Body of pancreas (tissue), 4 donors: ENCODE results near the gene PRCP.

Source experiments
- POLR2A ChIP-seq, 3 donors: fragments of 450-650 bp; IDR thresholded peaks; one replicate each; pipeline ENCODE4 v1.6.1; 2016; ENCODE audit warnings: antibody characterized with exemption in 3 of 3, mild to moderate bottlenecking in 2 of 3
- TF ChIP-seq, protein P1 (sequence below), 7 experiments: fragments of 450-650 bp in 4 of 7; fragments of 200-600 bp in 3 of 7; sonication (generic) in 3 of 7; IDR thresholded peaks; one replicate each; pipeline ENCODE4 v1.5.1; 2016 to 2019; ENCODE audit warnings: antibody characterized with exemption in 7 of 7

- TF ChIP-seq POLR2A (IDR thresholded peaks at IDR 0.05), result no peak
- TF ChIP-seq, protein P1, sequence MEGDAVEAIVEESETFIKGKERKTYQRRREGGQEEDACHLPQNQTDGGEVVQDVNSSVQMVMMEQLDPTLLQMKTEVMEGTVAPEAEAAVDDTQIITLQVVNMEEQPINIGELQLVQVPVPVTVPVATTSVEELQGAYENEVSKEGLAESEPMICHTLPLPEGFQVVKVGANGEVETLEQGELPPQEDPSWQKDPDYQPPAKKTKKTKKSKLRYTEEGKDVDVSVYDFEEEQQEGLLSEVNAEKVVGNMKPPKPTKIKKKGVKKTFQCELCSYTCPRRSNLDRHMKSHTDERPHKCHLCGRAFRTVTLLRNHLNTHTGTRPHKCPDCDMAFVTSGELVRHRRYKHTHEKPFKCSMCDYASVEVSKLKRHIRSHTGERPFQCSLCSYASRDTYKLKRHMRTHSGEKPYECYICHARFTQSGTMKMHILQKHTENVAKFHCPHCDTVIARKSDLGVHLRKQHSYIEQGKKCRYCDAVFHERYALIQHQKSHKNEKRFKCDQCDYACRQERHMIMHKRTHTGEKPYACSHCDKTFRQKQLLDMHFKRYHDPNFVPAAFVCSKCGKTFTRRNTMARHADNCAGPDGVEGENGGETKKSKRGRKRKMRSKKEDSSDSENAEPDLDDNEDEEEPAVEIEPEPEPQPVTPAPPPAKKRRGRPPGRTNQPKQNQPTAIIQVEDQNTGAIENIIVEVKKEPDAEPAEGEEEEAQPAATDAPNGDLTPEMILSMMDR (IDR thresholded peaks at IDR 0.05), result no peak
These were observed 26.3 kb downstream of the PRCP start for GRCh38 chr11:82873919-82874333.
